CD4-positive, alpha-beta T cell treated with Interleukin-6 at 100 ng/mL for 8 hours (primary cell): ENCODE data around the gene SH2D3C.

Experiments
- DNase-seq: peaks from one replicate; pipeline ENCODE4 v3.0.0-alpha.2; 2020; ENCODE audit warnings: mixed read lengths, low spot score

Gene SH2D3C, protein sequence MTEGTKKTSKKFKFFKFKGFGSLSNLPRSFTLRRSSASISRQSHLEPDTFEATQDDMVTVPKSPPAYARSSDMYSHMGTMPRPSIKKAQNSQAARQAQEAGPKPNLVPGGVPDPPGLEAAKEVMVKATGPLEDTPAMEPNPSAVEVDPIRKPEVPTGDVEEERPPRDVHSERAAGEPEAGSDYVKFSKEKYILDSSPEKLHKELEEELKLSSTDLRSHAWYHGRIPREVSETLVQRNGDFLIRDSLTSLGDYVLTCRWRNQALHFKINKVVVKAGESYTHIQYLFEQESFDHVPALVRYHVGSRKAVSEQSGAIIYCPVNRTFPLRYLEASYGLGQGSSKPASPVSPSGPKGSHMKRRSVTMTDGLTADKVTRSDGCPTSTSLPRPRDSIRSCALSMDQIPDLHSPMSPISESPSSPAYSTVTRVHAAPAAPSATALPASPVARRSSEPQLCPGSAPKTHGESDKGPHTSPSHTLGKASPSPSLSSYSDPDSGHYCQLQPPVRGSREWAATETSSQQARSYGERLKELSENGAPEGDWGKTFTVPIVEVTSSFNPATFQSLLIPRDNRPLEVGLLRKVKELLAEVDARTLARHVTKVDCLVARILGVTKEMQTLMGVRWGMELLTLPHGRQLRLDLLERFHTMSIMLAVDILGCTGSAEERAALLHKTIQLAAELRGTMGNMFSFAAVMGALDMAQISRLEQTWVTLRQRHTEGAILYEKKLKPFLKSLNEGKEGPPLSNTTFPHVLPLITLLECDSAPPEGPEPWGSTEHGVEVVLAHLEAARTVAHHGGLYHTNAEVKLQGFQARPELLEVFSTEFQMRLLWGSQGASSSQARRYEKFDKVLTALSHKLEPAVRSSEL

GRCh38 chr9:127778280-127779135, at the start of gene SH2D3C:
TSS of gene SH2D3C (minus strand) at chr9:127778666. CDS start at chr9:127778627, 39 bp downstream.
- peak; percentile 45 for DNase-seq

GRCh38 chr9:127826253-127826913, 47.9 kb upstream of the SH2D3C start:
- no peak for DNase-seq

DNA sequence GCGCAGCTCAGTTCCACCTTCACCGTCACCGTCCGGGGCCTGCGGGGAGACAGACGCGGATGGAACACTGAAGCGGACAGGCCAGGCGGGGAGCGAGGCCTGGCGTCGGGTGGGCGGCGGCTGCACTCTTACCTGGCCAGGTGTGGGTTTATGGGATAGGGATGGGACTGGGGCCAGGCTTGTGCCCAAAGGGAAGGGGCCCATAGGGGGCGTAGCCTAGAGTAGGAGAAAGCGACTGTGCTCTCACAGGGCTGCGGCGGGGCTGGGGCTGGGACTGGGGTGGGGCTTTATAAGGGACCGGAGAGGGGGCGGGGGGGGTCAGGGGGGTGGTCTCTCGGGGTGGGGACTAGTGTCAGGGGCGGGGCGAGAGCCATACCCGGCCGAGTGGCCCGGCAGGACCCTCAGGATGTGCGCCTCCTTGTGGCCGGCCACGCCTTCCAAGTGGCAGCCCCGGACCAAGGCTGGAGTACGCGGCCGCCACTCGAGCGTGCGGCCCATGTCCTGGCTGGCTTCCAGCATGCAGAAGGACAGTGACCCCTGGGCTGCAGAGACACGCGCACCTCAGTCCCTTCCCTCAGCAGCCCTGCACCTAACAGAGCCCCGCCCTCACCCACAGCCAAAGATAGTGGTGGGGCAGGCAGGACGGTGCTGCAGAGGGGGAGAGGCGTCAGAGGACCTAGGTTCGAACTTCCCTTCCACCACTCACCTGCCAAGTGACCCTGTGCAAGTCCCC, 47.0 kb upstream of the SH2D3C start:
- DNase-seq, result no peak

DNA sequence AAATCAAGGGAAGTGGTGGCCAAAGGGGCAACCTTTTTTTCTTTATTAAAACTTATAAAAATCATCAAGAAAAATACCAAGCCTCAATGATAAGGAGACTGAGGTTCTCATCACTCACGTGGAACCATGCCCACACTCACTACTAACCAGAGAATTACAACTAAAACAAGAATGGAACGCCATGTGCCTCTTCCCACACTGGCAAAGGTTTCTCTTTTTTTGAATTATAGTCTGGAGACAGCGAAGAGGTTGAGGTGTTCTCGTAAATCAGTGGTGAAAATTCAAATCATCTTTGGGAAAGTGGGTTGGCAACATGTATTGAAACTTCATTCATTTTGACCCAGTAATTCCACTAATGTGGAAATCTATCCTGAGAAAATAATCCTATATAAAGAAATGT, 43.6 kb upstream of the SH2D3C start:
- no peak for DNase-seq

DNA sequence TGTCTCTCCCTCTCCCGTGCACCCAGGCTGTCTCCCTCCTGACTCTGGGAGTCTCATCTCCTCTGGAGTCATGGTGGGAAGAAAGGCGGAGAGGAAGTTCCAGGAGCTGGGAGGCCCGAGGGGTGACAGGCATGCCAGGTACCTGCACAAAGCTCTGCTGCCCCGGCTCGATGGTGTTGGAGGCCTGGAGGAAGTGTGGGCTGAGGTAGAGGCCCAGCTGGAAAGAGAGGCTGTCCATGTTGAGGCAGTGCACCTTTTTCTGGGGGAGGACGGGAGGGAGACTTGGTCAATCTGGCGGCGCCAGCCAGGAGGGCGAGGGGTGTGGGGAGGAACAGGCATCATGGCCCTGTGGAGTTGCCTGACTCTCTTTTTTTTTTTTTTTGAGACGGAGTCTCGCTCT, 40.1 kb upstream of the SH2D3C start:
- DNase-seq, result no peak

GRCh38 chr9:127817881-127818434, 39.5 kb upstream of the SH2D3C start:
- no peak for DNase-seq

GRCh38 chr9:127816728-127817127, 38.3 kb upstream of the SH2D3C start:
- no peak for DNase-seq

GRCh38 chr9:127816362-127816725, 37.9 kb upstream of the SH2D3C start:
- no peak for DNase-seq

- no peak for DNase-seq
These were observed 37.3 kb upstream of the SH2D3C start for GRCh38 chr9:127815512-127816361.

DNA sequence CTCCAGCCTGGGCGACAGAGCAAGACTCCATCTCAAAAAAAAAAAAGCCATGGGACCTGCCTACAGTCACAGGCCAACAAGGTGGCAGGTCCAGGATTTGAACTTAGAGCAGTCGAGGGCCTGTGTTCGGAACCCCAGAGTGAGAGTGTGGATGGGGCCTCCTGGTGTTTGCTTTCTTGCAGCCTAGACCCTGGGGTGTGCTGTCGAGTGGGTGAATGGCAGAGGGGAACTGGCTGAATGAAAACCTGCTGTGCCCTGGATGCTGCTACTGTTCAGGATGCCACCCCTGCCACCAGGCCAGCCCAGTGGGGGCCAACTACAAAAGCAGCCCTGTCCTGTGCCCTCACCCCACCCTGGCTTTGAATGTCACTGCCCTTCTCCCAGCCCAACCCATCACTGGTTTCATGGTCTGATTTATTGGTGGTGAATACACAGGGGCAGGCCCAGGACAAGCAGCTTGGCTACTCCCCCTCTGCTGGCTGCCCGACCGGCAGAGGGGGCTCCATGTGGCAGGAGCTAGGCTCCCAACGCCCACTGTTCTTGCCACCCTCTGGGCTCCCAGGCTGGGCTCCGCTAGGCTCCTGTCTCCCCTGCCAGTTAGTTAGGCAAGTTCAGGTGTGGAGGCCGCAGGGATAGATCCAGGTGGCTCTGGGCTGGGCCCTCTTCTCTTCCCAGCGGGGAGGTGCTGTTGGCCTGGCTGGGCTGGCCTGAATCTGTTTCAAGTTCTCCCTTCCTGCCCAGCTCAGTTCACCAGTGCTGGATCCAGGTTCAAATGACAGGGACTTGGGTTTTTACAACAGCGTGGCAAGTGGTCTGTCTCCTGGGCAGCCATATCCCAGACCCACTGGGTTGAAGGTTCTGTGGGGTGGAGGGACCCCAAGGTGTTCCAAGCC, 36.4 kb upstream of the SH2D3C start:
- DNase-seq, result no peak

GRCh38 chr9:127813686-127814226, 35.3 kb upstream of the SH2D3C start:
- DNase-seq, result no peak

DNA sequence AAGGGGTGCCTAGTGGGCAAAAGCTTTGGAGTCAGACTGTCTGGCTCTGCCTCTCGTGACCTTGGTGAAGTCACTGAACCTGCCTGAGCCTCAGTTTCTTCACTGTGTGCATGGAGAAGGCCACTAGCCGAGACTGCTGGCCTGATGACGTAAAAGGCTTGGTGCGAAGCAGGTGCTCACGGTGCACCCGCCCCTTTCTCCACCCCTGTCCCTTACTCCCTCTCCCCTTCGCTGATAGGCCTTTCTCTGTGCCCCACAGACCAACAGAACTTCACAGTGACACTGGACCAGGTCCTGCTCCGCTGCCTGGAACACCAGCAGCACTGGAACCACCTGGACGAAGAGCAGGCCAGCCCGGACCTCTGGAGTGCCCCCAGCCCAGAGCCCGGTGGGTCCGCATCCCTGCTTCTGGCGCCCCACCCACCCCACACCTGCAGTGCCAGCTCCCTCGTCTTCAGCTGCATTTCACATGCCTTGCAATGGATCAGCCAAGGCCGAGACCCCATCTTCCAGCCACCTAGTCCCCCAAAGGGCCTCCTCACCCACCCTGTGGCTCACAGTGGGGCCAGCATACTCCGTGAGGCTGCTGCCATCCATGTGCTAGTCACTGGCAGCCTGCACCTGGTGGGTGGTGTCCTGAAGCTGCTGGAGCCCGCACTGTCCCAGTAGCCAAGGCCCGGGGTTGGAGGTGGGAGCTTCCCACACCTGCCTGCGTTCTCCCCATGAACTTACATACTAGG, 34.6 kb upstream of the SH2D3C start:
- DNase-seq, result no peak

- DNase-seq, result no peak
These were observed 33.5 kb upstream of the SH2D3C start for GRCh38 chr9:127812011-127812410.

DNA sequence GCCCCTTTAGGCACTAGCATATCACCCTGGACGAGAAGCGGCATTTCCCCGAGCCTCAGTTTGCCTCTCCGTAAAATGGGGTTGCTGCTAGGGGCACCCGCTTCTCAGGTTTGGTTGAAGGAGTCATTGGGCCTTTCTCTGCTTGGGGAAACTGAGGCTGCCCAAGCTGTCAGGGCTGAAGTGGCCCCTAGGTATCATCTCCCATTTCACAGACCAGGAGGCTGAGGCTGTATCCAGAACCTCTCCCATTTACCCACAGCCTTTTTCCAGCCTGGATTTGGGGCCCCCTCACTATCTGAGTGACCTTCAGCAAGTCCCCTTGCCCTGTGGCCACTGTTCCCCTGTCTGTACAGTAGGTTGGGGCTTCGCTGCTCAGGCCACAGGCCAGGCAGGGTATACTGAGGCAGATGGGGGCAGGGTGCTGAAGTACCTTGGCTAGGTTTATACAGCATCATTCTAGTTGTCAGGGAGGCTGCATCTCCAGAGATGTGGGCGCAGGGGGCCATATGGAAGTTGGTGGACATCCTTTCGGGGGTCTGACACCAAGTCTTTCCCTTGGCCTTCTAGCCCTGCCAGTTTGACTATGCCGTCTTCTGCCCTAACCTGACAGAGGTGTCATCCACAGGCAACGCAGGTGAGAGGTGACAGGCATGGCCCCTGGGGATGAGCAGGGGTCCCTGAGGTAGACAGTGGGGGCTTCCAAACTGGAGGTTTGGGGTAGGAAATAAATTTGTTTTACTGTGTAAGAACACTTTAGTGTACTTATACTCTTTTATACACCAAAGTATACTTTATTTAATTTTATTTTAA, 32.1 kb upstream of the SH2D3C start:
- no peak for DNase-seq

DNA sequence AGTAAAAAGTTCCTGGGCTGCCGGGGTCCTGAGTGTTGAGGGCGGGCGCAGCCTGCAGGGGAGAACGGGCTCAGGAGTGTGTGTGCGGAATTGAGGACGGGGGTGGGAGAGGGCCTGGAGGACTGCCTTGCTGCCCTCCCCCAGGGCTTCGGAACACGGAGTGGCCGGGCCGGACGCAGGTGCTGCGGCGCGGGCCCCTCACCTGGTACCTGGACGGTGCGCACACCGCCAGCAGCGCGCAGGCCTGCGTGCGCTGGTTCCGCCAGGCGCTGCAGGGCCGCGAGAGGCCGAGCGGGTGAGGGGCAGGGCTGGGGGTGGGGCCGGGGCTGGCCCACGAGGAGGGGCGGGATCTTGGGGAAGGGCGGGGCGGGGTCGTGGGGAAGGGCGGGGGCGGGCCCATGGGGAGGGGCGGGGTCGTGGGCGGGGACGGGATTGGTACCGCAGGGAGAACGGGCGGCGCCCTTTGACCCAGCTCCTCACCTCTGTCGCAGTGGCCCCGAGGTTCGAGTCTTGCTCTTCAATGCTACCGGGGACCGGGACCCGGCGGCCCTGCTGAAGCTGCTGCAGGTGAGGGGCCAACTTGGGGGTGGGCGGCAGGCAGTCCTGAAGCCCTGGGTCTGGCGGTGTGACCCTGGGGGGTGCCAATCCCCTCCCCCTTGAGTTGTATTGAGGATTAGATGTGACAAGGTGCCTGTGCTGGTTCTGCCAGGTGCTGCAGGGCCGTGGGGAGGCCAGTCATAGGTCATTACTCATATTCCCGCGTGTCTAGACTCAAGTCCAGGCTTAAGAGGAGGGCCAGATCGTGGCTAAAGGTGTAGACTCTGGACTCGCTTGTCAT, 31.3 kb upstream of the SH2D3C start:
- DNase-seq, result no peak

GRCh38 chr9:127809002-127809539, 30.6 kb upstream of the SH2D3C start:
- no peak for DNase-seq
